ENCODE results near the gene WWOX. TPM values are rescaled to one million over a fixed set of nuclear protein-coding genes. Genes with fewer than 3 reads are reported as not detected.

The WWOX gene
- total and polyA plus RNA-seq, 3 donors from 2014 or later, result 20.6 to 76.7 (median 64.1) TPM

- Histone ChIP-seq H3K27ac (peak overlapping the region in 1 of 2 donors; percentile 73), H3K9me3 (no peaks in the 10 kb centered on the region), H3K36me3 (ENCODE audit: low read depth, missing control alignments) (no peaks in the 10 kb centered on the region), H3K4me1 (peaks cover 7% of the 10 kb centered on the region), H3K27me3 (no peaks in the 10 kb centered on the region), H3K4me3 (no peak overlapping the region)
- WGBS, 2 donors, result 59 to 62% methylated on average over 1 of the region's 1 CpG
- TF ChIP-seq POLR2A (IDR thresholded peaks at IDR 0.05) (no peak), CTCF (IDR thresholded peaks at IDR 0.05) (no peak)
- intact Hi-C loops (cut with DNase I; ENCODE audit: low total_unique reads), result no loop called here
- no peak for DNase-seq
Observed at GRCh38 chr16:79069633-79070032, 970.2 kb downstream of the WWOX start.

- Histone ChIP-seq H3K36me3 (ENCODE audit: low read depth, missing control alignments) (no peaks in the 10 kb centered on the region), H3K27ac (no peak overlapping the region), H3K27me3 (no peaks in the 10 kb centered on the region), H3K9me3 (no peaks in the 10 kb centered on the region), H3K4me1 (peaks cover 20% of the 10 kb centered on the region), H3K4me3 (no peak overlapping the region)
- peak; percentile 61 for DNase-seq
- TF ChIP-seq POLR2A (IDR thresholded peaks at IDR 0.05), result no peak
- no peak for TF ChIP-seq CTCF (IDR thresholded peaks at IDR 0.05)
- WGBS, 2 donors, result 47 to 51% methylated on average over 4 of the region's 4 CpGs
- intact Hi-C loops (cut with DNase I; ENCODE audit: low total_unique reads), result no loop called here
Observed at GRCh38 chr16:79071424-79071823, 972.0 kb downstream of the WWOX start.

GRCh38 chr16:79072517-79072916 is 973.1 kb downstream of the WWOX start:
- DNase-seq, result no peak

GRCh38 chr16:79073566-79073965 is 974.1 kb downstream of the WWOX start:
- H3K4me1 ChIP-seq, result peaks cover 23% of the 10 kb centered on the region
- no peak overlapping the region for H3K4me3 ChIP-seq
- no peaks in the 10 kb centered on the region for H3K27me3 ChIP-seq
- intact Hi-C loops (cut with DNase I; ENCODE audit: low total_unique reads), result no loop called here
- no peaks in the 10 kb centered on the region for H3K36me3 ChIP-seq (ENCODE audit: low read depth, missing control alignments)
- DNase-seq, result no peak
- TF ChIP-seq CTCF (IDR thresholded peaks at IDR 0.05) (no peak), POLR2A (IDR thresholded peaks at IDR 0.05) (no peak)
- no peaks in the 10 kb centered on the region for H3K9me3 ChIP-seq
- H3K27ac ChIP-seq, result no peak overlapping the region
- 80 to 91% methylated on average over 4 of the region's 4 CpGs for WGBS, 2 donors

More at GRCh38 chr16:79072517-79072916, 973.1 kb downstream of the WWOX start:
- Histone ChIP-seq H3K4me3 (no peak overlapping the region), H3K9me3 (no peaks in the 10 kb centered on the region), H3K36me3 (ENCODE audit: low read depth, missing control alignments) (no peaks in the 10 kb centered on the region), H3K27me3 (no peaks in the 10 kb centered on the region), H3K27ac (no peak overlapping the region), H3K4me1 (peaks cover 23% of the 10 kb centered on the region)
- WGBS, 2 donors, result 96 to 97% methylated on average over 4 of the region's 4 CpGs
- TF ChIP-seq POLR2A (IDR thresholded peaks at IDR 0.05), result no peak
- TF ChIP-seq CTCF (IDR thresholded peaks at IDR 0.05), result no peak
- intact Hi-C loops (cut with DNase I; ENCODE audit: low total_unique reads), result no loop called here

GRCh38 chr16:79074541-79074940 is 975.1 kb downstream of the WWOX start:
- Histone ChIP-seq H3K27me3 (no peaks in the 10 kb centered on the region), H3K9me3 (no peaks in the 10 kb centered on the region), H3K36me3 (ENCODE audit: low read depth, missing control alignments) (no peaks in the 10 kb centered on the region), H3K27ac (no peak overlapping the region), H3K4me1 (peaks cover 23% of the 10 kb centered on the region), H3K4me3 (no peak overlapping the region)
- TF ChIP-seq CTCF (IDR thresholded peaks at IDR 0.05), result no peak
- no peak for TF ChIP-seq POLR2A (IDR thresholded peaks at IDR 0.05)
- 8 to 19% methylated on average over 1 of the region's 1 CpG for WGBS, 2 donors
- intact Hi-C loops (cut with DNase I; ENCODE audit: low total_unique reads), result no loop called here
- no peak for DNase-seq
